Smooth muscle cell (in vitro differentiated cells): ENCODE measurements around the gene TEPSIN. TPM values are rescaled to one million over a fixed set of nuclear protein-coding genes. Genes with fewer than 3 reads are reported as not detected.

Experiments used
- DNase-seq: peaks from one replicate; lab custom pipeline; 2025; ENCODE audit not compliant: unreplicated experiment; lab: John Stamatoyannopoulos, UW
- H2AFZ ChIP-seq: fragments of 200-600 bp; sonication (generic); 2 replicates; pipeline ENCODE4 v1.6.0; 2016; ENCODE audit warnings: antibody characterized with exemption, low read depth, mild to moderate bottlenecking
- H3F3A ChIP-seq: fragments of 200-600 bp; sonication (generic); 2 replicates; pipeline ENCODE4 v1.6.0; 2017; ENCODE audit warnings: antibody characterized with exemption, low read depth
- H3K27ac ChIP-seq: fragments of 200-600 bp; sonication (generic); 2 replicates; pipeline ENCODE4 v1.5.1; 2016; ENCODE audit warnings: low read depth, mild to moderate bottlenecking
- H3K27me3 ChIP-seq: fragments of 200-600 bp; sonication (generic); 2 replicates; pipeline ENCODE4 v1.6.1; 2016; ENCODE audit warnings: low read depth, mild to moderate bottlenecking
- H3K36me3 ChIP-seq: fragments of 200-600 bp; sonication (generic); 2 replicates; pipeline ENCODE4 v1.5.1; 2016; ENCODE audit warnings: low read depth
- H3K4me1 ChIP-seq: fragments of 200-600 bp; sonication (generic); 2 replicates; pipeline ENCODE4 v1.5.1; 2016; ENCODE audit warnings: low read depth
- H3K4me2 ChIP-seq: fragments of 200-600 bp; sonication (generic); 2 replicates; pipeline ENCODE4 v1.6.0; 2016; ENCODE audit warnings: mild to moderate bottlenecking
- H3K4me3 ChIP-seq: fragments of 200-600 bp; sonication (generic); 2 replicates; pipeline ENCODE4 v1.5.1; 2016; ENCODE audit warnings: mild to moderate bottlenecking
- H3K79me2 ChIP-seq: fragments of 200-600 bp; sonication (generic); 2 replicates; pipeline ENCODE4 v1.6.0; 2016; ENCODE audit warnings: low read depth, mild to moderate bottlenecking
- H3K9ac ChIP-seq: fragments of 200-600 bp; sonication (generic); 2 replicates; pipeline ENCODE4 v1.6.0; 2016; ENCODE audit warnings: low read depth
- H3K9me3 ChIP-seq: fragments of 200-600 bp; sonication (generic); replicated peaks from 2 replicates; pipeline ENCODE4 v1.5.1; 2016; ENCODE audit warnings: low read depth
- H4K20me1 ChIP-seq: fragments of 200-600 bp; sonication (generic); 2 replicates; pipeline ENCODE4 v1.6.0; 2016; ENCODE audit warnings: low read depth
- WGBS: methylation state at CpG from one replicate; pipeline ENCODE4 v1.1.7; 2016; ENCODE audit warnings: low lambda C conversion rate; 5-methylcytosine and 5-hydroxymethylcytosine counted together
- polyA plus RNA-seq: library from polyadenylated mRNA; unstranded; fragments of >200 nt; fragmentation: Nextera tagmentation; extraction: Ambion mirVana; gene quantifications from 2 replicates; pipeline ENCODE4 v1.2.1, GENCODE V29; 2016
- total RNA-seq: library from RNA; depleted of rRNA; stranded (reverse); fragments of >200 nt; gene quantifications from 2 replicates; pipeline ENCODE4 v1.2.3, GENCODE V29; 2014
- TF ChIP-seq, protein P1 (sequence below): fragments of 200-600 bp; sonication (generic); IDR thresholded peaks from 2 replicates; pipeline ENCODE4 v1.5.1; 2017; ENCODE audit warnings: borderline replicate concordance, mild to moderate bottlenecking, antibody characterized with exemption; ENCODE audit not compliant: insufficient read depth, poor library complexity, severe bottlenecking

The TEPSIN gene
- total and polyA plus RNA-seq, 2 experiments from 2014 or later, result 9.8 to 18.6 TPM

DNA sequence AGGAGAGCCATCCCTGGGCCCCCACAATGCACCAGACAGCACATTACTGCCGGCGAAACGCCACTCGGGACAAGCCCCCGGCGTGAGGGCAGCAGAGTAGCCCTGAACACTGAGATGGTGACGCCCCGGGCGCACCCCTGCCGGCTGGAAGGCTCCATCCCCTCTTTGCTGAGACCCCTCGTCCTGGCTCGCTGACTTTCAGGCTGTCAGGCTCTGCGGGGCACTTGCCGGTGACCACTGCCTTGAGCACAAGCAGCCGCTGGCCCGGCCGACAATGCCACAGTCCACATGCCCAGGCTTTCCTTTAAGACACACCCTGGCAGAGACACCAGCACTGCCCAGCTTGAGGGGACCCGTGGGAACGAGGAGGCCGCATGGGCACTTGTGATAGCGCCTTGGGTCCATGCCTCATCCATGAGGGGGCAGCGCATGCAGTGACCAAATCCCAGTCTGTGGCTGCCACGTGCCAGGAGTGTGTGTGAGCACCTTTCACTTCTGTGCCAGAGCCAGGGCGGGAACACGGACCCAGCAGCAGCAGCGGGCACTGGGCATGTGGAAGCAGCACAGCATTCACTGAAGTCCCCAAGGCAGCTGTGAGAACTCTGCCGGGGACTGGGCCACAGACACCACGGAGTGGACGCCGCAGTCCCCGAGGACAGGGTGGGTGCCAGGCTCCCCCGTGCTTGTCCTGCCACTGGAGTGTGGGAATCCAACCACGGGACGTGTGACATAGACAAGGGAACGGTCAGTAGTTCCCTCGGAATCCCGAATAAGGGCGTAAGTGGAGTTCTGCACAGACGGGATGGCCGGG is 24.7 kb upstream of the TEPSIN start:
- Histone ChIP-seq H3K79me2 (no peaks in the 10 kb centered on the region), H3F3A (no peaks in the 10 kb centered on the region), H3K4me1 (no peaks in the 10 kb centered on the region), H3K4me2 (no peak overlapping the region), H4K20me1 (peaks cover 16% of the 10 kb centered on the region), H3K36me3 (no peaks in the 10 kb centered on the region), H2AFZ (no peak overlapping the region), H3K9me3 (no peaks in the 10 kb centered on the region), H3K27ac (no peak overlapping the region), H3K9ac (no peak overlapping the region), H3K27me3 (no peaks in the 10 kb centered on the region), H3K4me3 (no peak overlapping the region)
- no peak for DNase-seq
- TF ChIP-seq, protein P1, sequence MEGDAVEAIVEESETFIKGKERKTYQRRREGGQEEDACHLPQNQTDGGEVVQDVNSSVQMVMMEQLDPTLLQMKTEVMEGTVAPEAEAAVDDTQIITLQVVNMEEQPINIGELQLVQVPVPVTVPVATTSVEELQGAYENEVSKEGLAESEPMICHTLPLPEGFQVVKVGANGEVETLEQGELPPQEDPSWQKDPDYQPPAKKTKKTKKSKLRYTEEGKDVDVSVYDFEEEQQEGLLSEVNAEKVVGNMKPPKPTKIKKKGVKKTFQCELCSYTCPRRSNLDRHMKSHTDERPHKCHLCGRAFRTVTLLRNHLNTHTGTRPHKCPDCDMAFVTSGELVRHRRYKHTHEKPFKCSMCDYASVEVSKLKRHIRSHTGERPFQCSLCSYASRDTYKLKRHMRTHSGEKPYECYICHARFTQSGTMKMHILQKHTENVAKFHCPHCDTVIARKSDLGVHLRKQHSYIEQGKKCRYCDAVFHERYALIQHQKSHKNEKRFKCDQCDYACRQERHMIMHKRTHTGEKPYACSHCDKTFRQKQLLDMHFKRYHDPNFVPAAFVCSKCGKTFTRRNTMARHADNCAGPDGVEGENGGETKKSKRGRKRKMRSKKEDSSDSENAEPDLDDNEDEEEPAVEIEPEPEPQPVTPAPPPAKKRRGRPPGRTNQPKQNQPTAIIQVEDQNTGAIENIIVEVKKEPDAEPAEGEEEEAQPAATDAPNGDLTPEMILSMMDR, result no peak
- WGBS, result 97% methylated on average over 40 of the region's 40 CpGs

DNA sequence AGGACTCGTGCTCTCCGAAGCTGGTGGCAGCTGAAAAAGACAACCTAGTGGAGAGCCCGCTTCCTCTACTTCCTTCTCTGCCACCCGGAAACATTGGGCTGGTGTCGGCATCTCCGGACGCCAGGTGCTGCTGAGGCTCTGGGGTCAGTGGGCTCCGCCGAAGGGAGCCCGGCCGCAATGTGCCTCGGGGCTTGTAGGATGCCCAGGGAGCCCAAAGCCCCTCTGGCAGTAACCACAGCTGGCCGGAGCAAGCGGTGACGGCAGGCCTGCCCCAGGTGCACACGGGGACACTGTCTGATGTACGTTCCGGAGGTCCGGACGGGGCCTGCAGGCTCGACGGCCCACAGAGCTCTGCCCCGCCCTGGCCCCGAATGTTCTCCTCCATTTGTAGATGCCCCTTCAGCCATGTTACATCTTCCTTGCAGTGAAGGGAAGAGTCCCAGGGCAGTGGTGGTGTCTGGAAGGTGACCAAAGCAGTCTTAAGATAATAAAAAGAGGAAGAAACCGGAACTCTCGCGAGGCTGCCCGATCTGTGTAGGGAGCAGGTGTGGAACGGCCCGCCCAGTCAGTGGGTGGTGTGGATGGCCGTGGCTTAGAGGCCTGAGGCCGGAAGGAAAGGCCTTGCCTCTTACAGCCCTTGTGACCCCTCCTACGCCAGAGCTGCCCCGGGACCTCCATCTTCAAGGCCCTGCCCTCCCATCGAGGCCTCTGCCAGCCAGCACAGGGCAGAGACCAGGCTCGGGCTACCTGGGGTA is 22.9 kb upstream of the TEPSIN start:
- Histone ChIP-seq H3K4me2 (no peak overlapping the region), H4K20me1 (peaks cover 3% of the 10 kb centered on the region), H3K36me3 (no peaks in the 10 kb centered on the region), H3K27ac (no peak overlapping the region), H3K79me2 (no peaks in the 10 kb centered on the region), H3K27me3 (no peaks in the 10 kb centered on the region), H3K9me3 (no peaks in the 10 kb centered on the region), H3K4me3 (no peak overlapping the region), H3K9ac (no peak overlapping the region), H3F3A (no peaks in the 10 kb centered on the region), H3K4me1 (no peaks in the 10 kb centered on the region), H2AFZ (no peak overlapping the region)
- WGBS, result 97% methylated on average over 36 of the region's 36 CpGs
- TF ChIP-seq, protein P1, result no peak
- DNase-seq, result no peak

DNA sequence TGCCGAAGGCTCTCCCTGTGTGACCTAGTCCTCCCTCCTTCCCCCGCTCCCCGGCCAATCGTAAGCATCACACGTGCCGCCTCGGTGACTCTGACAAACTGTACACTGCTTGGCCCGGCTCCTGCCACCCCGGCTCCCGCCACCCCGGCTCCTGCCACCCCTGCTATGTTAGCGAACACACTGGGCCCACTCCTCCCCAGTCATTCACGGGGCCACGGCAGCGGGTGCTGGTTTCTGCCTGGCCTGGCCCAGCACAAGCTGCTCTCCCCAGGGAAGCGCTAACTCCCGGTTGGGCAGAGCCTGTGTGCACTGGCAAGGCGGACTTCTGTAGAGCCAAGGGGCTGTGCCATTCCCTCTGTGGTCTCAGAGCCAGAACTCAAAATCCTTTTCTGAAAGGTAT is 22.2 kb upstream of the TEPSIN start:
- no peaks in the 10 kb centered on the region for H3K27me3 ChIP-seq
- TF ChIP-seq, protein P1, result no peak
- no peak overlapping the region for H3K9ac ChIP-seq
- no peak overlapping the region for H3K27ac ChIP-seq
- H3K36me3 ChIP-seq, result no peaks in the 10 kb centered on the region
- H3K4me2 ChIP-seq, result no peak overlapping the region
- DNase-seq, result no peak
- no peaks in the 10 kb centered on the region for H3K79me2 ChIP-seq
- H4K20me1 ChIP-seq, result no peaks in the 10 kb centered on the region
- H2AFZ ChIP-seq, result no peak overlapping the region
- 96% methylated on average over 12 of the region's 18 CpGs for WGBS
- H3F3A ChIP-seq, result no peaks in the 10 kb centered on the region
- no peaks in the 10 kb centered on the region for H3K9me3 ChIP-seq
- no peaks in the 10 kb centered on the region for H3K4me1 ChIP-seq
- no peak overlapping the region for H3K4me3 ChIP-seq
